ENCODE results near the gene RFFL.
"Not testable (repeated sequence)": the region's sequence is repeated elsewhere in the genome, so short reads cannot be mapped to it uniquely, and the experiment has no call there.

RFFL gene, protein sequence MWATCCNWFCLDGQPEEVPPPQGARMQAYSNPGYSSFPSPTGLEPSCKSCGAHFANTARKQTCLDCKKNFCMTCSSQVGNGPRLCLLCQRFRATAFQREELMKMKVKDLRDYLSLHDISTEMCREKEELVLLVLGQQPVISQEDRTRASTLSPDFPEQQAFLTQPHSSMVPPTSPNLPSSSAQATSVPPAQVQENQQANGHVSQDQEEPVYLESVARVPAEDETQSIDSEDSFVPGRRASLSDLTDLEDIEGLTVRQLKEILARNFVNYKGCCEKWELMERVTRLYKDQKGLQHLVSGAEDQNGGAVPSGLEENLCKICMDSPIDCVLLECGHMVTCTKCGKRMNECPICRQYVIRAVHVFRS

DNA sequence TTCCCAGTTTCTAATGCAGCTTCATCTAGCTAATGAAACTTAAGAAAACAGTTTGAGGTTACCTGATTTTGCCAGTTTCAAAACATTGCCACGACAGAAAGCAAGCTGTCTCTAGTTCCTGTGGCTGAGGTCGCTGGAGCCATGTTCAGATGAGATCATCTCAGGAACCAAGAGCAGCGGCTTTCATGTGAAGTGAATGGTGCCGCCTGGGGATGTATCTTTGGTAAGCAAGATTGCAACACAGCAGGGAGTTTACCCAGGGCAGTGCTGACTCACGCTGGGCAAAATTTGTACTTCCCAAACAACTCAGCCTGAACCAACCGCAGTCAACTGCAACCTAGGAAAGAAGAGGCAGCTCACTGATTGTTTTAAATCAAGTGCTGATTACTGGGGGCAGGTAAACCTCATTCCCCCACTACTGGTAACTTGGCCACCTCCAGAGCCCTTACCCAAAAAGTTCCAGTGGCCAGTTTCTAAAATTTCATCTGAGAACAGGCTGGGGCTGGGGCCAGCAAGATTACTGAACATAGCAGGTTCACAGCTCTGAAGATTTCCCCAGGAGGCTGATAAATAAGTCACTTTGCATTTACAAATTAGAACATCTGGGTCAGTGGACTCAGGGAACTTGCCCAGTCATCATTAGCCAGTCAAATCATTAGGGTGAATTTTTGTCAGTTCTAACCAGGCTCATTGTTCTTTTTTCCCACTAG, at the start of gene RFFL:
RFFL (minus strand) TSS at position 194 of the 710 bp plus-strand sequence. CDS start 37,154 bp downstream, outside the sequence.
- peak; percentile 87 for DNase-seq (ENCODE audit: low read depth)

DNA sequence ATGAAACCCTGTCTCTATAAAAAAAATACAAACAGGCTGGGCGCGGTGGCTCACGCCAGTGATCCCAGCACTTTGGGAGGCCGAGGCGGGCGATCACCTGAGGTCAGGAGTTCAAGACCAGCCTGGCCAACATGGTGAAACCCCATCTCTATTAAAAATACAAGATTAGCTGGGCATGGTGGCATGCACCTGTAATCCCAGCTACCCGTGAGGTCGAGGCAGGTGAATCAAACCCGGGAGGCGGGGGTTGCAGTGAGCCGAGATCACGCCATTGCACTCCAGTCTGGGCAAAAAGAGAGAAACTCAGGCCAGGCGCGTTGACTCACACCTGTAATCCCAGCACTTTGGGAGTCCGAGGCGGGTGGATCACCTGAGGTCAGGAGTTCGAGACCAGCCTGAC, 47.3 kb upstream of the RFFL start:
- DNase-seq (ENCODE audit: low read depth), result not testable (repeated sequence)

DNA sequence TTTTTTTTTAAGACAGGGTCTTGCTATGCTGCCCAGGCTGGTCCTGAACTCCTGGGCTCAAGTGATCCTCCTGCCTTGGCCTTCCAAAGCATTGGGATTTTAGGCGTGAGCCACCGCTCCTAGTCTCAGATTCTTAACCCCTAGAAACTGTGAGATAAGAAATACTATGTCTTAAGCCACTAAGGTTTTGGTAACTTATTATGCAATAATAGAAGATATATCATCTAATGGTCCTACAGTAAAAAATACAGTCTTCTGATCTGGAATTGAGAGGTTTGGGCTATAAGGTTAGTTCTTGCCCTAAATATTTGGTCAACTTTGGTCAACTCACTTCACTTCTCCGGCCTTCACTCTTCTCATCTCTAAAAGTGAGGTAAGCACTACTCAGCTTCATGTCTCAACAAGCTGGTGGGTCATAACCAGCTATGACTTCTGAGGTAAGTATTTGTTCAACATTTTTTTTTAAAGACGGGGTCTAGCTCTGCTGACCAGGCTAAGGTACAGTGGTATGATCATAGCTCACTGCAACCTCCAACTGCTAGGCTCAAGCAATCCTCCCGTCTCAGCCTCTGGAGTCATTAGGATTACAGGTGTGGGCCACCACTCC, 41.4 kb upstream of the RFFL start:
- no peak for DNase-seq (ENCODE audit: low read depth)

GRCh38 chr17:35103271-35103670, 39.8 kb upstream of the RFFL start:
- DNase-seq (ENCODE audit: low read depth), result no peak

- no peak for DNase-seq (ENCODE audit: low read depth)
Measured at GRCh38 chr17:35101725-35102124, 38.2 kb upstream of the RFFL start.

DNA sequence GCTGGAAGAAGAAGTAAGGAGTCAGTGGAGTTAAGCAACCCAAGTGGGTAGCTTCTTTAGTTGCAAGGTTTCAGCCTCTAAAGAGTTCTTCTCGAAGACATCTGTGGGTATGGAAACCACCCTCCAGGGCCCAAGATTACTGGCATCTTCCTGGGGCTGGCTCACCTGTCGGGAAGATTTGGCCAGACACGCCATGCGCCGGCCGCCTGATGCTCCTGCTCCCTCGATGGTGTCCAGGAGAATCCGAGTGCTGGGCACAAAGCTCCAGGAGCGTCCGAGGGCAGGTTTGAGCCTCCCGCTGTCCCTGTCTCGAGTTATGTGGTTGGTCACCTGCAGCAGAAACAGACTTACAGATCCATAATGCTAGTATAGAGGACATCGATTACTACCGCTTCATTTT, 37.5 kb upstream of the RFFL start:
- no peak for DNase-seq (ENCODE audit: low read depth)

- no peak for DNase-seq (ENCODE audit: low read depth)
Measured at GRCh38 chr17:35099908-35100307, 36.4 kb upstream of the RFFL start.

GRCh38 chr17:35097776-35098175, 34.3 kb upstream of the RFFL start:
- no peak for DNase-seq (ENCODE audit: low read depth)

DNA sequence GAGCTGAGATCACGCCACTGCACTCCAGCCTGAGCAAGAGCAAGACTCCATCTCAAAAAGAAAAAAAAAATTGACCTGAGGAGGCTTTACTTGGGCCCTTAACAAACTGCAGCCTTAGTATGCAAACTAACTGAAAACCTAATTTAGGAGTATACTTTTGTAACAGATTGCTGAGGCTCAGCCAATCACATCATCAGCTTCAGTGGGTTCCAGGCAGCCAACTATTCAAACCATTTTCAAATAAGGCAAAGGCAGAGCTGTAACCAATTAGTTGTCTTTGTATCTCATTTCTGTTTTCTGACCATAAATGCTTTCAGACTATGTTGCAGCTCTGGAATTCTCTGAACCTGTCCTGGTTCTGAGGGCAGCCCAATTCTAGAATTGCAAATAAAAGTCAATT, 32.2 kb upstream of the RFFL start:
- no peak for DNase-seq (ENCODE audit: low read depth)

DNA sequence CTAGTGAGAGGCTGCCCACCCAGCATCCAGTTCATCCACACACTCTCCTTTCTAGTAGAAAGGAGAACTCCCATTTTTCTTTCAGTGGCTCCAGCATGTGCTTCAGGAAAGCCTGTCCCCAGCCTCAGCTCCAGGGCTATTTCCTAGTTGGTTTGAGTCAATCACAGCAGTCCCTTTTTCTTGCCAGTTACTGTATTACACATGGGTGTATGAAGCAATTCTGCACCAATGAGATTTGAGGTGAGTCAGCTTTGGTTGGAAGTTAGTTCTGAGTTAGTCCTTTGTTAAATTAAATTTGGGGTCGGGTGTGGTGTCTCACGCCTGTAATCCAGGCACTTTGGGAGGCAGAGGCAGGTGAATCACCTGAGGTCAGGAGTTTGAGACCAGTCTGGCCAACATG, 31.4 kb upstream of the RFFL start:
- peak; percentile 67 for DNase-seq (ENCODE audit: low read depth)

DNA sequence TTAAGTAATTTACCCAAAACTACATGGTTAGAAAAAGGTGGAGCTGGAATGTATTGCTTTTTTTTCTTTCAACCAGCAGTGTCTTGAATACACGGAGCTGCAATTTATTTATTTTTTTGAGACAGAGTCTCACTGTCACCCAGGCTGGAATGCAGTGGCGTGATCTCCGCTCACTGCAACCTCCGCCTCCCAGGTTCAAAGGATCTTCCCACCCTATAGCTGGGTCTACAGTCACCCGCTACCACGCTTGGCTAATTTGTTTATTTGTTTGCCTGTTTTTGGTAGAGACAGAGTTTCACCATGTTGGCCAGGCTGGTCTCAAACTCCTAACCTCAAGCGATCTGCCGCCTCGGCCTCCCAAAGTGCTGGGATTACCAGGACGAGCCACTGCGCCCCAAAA, 27.2 kb upstream of the RFFL start:
- DNase-seq (ENCODE audit: low read depth), result not testable (repeated sequence)

DNA sequence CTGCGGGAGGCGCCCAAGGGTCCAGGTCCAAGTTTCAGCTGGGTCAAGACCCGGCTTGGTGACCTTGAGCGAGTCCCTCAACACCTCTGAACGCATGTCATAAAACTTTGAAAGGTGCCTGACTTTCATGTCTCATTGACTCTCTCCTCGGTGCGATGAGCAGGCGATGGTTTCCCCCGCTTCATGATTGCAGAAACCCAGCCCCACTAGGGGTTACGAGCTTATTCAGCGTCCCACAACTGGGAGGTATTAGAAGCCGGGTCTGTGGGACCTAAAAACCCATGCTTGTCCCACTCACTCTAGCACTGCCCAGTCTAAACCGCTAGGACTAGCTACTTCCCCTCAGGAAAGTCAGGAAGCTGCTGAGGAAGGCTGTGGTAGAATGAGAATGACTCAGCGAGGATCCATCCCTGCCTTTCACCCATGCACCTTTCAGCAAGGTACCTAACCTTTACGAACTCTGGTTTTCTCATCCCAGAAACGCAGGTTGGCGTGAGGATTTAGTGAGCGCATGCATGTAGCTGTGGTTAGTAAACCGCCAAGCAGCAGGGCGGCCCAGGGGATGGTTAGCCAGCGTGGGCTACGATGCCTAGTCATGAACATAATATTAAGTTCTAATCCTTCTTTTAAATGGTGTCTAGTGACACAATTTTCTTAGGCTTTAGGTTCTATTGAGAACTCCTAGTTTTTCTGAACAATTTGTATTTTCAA, 26.2 kb upstream of the RFFL start:
- no peak for DNase-seq (ENCODE audit: low read depth)

GRCh38 chr17:35088881-35089585, 25.5 kb upstream of the RFFL start:
- DNase-seq (ENCODE audit: low read depth), result no peak

GRCh38 chr17:35088356-35088880, 24.9 kb upstream of the RFFL start:
- no peak for DNase-seq (ENCODE audit: low read depth)

GRCh38 chr17:35087731-35088355, 24.3 kb upstream of the RFFL start:
- DNase-seq (ENCODE audit: low read depth), result no peak

DNA sequence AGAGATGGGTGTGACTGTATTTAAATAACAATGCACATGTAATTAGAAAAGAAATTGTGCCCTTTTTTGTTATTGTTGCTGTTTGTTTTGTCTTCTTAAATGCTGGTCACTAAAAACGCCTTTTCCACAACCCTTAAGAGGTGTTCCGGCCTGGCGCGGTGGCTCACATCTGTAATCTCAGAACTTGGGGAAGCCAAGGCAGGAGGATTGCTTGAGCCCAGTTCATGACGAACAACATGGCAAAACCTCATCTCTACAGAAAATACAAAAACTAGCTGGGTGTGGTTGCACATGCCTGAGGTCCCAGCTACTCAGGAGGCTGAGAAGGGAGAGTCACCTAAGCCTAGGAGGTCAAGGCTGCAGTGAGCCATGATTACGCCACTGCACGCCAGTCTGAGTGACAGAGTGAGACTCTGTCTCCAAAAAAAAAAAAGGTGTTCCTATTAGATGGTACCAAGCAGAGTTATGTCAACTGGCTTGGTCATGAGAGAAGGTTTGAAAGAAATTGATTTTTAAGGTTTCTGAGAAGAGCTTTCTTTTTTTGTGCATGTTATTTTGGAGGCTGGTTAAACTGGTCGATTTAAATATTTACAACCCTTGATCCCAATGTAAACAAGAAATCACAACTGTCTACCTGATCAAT, 23.5 kb upstream of the RFFL start:
- no peak for DNase-seq (ENCODE audit: low read depth)

GRCh38 chr17:35086164-35086563, 22.7 kb upstream of the RFFL start:
- DNase-seq (ENCODE audit: low read depth), result no peak

DNA sequence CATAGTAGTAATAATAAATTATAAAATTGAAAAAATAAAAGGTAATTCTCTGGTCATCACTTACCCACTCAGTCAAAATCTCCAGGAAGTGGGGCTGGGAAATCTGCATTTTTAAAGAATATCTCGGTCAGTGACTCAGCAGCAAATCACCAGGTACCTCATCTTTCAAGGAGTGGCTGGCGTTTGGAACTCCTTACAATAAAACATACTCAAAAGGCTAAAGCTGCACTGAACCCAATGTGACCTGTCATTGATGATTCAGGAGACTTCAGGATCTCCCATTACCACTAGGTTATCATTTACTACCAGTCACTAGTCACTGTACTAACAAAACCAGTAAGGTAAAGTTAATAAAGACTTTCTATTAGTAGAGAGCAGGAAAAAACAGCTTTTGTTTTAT, 21.5 kb upstream of the RFFL start:
- DNase-seq (ENCODE audit: low read depth), result no peak

- no peak for DNase-seq (ENCODE audit: low read depth)
Measured at GRCh38 chr17:35083071-35083470, 19.6 kb upstream of the RFFL start.

GRCh38 chr17:35082073-35082657, 18.7 kb upstream of the RFFL start:
- DNase-seq (ENCODE audit: low read depth), result peak; percentile 92

Data from HS-5 (cell line).